HUES6 (cell line): Measurements from ENCODE around the gene RIPOR2.

ENCODE experiments used
- H3K27ac ChIP-seq: 2 replicates; pipeline ENCODE4 v1.7.0; 2013; ENCODE audit warnings: low read depth, mild to moderate bottlenecking, low read length, inconsistent platforms
- H3K27me3 ChIP-seq: 2 replicates; pipeline ENCODE4 v1.6.1; 2013; ENCODE audit warnings: low read length; ENCODE audit not compliant: control insufficient read depth, insufficient read depth
- H3K36me3 ChIP-seq: 2 replicates; pipeline ENCODE4 v1.6.1; 2013; ENCODE audit warnings: low read length; ENCODE audit not compliant: control insufficient read depth, insufficient read depth
- H3K4me1 ChIP-seq: 2 replicates; pipeline ENCODE4 v1.6.1; 2013; ENCODE audit warnings: low read length; ENCODE audit not compliant: control insufficient read depth, insufficient read depth
- H3K4me3 ChIP-seq: 2 replicates; pipeline ENCODE4 v1.5.1; 2013; ENCODE audit warnings: low read depth, low read length
- H3K9ac ChIP-seq: one replicate; pipeline ENCODE4 v1.6.1; 2013; ENCODE audit warnings: mild to moderate bottlenecking, low read length
- H3K9me3 ChIP-seq: 2 replicates; pipeline ENCODE4 v1.6.1; 2013; ENCODE audit warnings: low read depth, low read length; ENCODE audit not compliant: control insufficient read depth, insufficient read depth

RIPOR2 gene

GRCh38 chr6:24797596-24798216 is 138.1 kb downstream of the RIPOR2 start:
- Histone ChIP-seq H3K4me1 (peaks cover 10% of the 10 kb centered on the region), H3K4me3 (no peak overlapping the region), H3K9ac (no peak overlapping the region), H3K36me3 (no peaks in the 10 kb centered on the region), H3K27me3 (no peaks in the 10 kb centered on the region), H3K27ac (no peak overlapping the region), H3K9me3 (no peaks in the 10 kb centered on the region)

GRCh38 chr6:24796616-24797290 is 139.0 kb downstream of the RIPOR2 start:
- H3K9ac ChIP-seq: no peak overlapping the region
- no peaks in the 10 kb centered on the region for H3K9me3 ChIP-seq
- peaks cover 7% of the 10 kb centered on the region for H3K4me1 ChIP-seq
- no peak overlapping the region for H3K4me3 ChIP-seq
- H3K27ac ChIP-seq: no peak overlapping the region
- no peaks in the 10 kb centered on the region for H3K27me3 ChIP-seq
- no peaks in the 10 kb centered on the region for H3K36me3 ChIP-seq

DNA sequence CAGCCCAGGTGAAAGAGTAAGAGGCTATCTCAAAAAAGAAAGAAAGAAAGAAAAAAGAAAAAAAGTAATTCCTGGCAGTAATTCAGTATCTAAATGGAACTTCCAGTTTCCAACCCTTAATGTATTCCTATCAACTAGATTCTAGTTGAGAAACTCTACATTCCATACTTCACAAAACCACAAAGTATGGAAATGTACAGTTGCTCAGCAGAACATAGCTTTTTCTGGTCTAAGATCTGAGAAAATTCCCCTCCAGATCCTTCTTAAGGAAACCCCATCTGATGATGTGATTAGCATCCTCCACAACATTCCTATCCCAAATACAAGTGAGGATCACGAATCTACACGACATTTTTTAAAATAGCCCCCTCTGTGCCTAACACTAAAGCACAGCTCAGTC is 140.7 kb downstream of the RIPOR2 start:
- Histone ChIP-seq H3K9ac (no peak overlapping the region), H3K9me3 (no peaks in the 10 kb centered on the region), H3K4me3 (no peak overlapping the region), H3K36me3 (no peaks in the 10 kb centered on the region), H3K4me1 (peaks cover 7% of the 10 kb centered on the region), H3K27me3 (no peaks in the 10 kb centered on the region), H3K27ac (no peak overlapping the region)

- peaks cover 57% of the 10 kb centered on the region for H3K36me3 ChIP-seq
- no peak overlapping the region for H3K9ac ChIP-seq
- no peaks in the 10 kb centered on the region for H3K4me1 ChIP-seq
- H3K4me3 ChIP-seq: no peak overlapping the region
- no peaks in the 10 kb centered on the region for H3K9me3 ChIP-seq
- H3K27ac ChIP-seq: no peak overlapping the region
- no peaks in the 10 kb centered on the region for H3K27me3 ChIP-seq
These were observed 147.6 kb downstream of the RIPOR2 start for GRCh38 chr6:24788031-24788665.

GRCh38 chr6:24780206-24780605 is 155.6 kb downstream of the RIPOR2 start:
- no peak overlapping the region for H3K4me3 ChIP-seq
- no peak overlapping the region for H3K27ac ChIP-seq
- no peaks in the 10 kb centered on the region for H3K9me3 ChIP-seq
- no peaks in the 10 kb centered on the region for H3K27me3 ChIP-seq
- no peak overlapping the region for H3K9ac ChIP-seq
- peaks cover 6% of the 10 kb centered on the region; the same call in 1 of the 2 replicates for H3K4me1 ChIP-seq
- peaks cover 70% of the 10 kb centered on the region for H3K36me3 ChIP-seq

DNA sequence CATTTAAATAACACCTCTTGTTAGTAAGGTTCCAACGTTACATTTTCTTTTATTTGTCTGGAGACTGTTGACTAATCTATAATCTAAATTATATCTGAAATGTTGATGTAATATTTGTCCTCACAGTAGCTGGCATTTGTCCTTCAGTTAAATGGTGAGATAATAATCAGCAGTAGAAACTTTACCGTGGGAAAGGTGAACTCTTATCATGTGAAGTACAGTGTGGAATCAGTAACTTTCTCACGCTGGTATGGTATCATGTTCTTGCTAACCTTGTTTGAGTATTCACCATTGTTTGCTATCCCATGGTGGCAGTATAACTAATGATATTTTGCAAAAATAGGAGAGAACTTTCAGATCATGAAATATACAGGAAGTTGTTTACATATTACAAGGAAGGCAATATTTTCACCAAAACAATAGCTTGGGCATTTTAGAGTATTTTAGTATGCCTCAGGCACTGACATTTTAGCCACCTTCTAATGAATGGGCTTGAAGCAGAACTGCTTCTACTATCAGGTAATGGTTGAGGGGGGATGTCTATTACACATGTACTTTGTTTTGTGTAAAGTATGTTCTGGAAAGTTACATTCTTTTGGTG is 156.2 kb downstream of the RIPOR2 start:
- Histone ChIP-seq H3K27me3 (no peaks in the 10 kb centered on the region), H3K9me3 (no peaks in the 10 kb centered on the region), H3K4me1 (peaks cover 6% of the 10 kb centered on the region; the same call in 1 of the 2 replicates), H3K4me3 (no peak overlapping the region), H3K36me3 (peaks cover 65% of the 10 kb centered on the region), H3K27ac (no peak overlapping the region), H3K9ac (no peak overlapping the region)

GRCh38 chr6:24778878-24779277 is 156.9 kb downstream of the RIPOR2 start:
- peaks cover 59% of the 10 kb centered on the region for H3K36me3 ChIP-seq
- H3K4me1 ChIP-seq: peaks cover 6% of the 10 kb centered on the region; the same call in 1 of the 2 replicates
- no peaks in the 10 kb centered on the region for H3K9me3 ChIP-seq
- no peaks in the 10 kb centered on the region for H3K27me3 ChIP-seq
- no peak overlapping the region for H3K9ac ChIP-seq
- no peak overlapping the region for H3K27ac ChIP-seq
- no peak overlapping the region for H3K4me3 ChIP-seq

DNA sequence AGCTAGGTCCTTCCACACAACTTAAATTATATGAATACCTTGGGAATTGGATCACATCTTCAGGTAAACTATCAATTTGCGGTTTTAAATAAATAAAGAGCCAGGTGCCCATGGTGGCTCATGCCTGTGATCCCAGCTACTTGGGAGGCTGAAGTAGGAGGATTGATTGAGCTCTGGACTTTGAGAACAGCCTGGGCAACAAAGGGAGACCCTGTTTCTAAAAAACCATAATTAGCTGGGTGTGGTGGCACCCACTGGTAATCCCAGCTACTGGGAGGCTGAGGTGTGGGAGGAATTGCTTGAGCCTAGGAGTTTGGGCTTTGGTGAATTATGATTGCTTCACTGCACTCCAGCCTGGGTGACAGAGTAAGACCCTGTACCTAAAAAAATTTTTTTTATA is 157.6 kb downstream of the RIPOR2 start:
- peaks cover 6% of the 10 kb centered on the region; the same call in 1 of the 2 replicates for H3K4me1 ChIP-seq
- no peaks in the 10 kb centered on the region for H3K9me3 ChIP-seq
- peak overlapping the region; percentile 97; the same call in 1 of the 2 replicates for H3K4me3 ChIP-seq
- H3K27me3 ChIP-seq: no peaks in the 10 kb centered on the region
- peaks cover 53% of the 10 kb centered on the region for H3K36me3 ChIP-seq
- no peak overlapping the region for H3K9ac ChIP-seq
- no peak overlapping the region for H3K27ac ChIP-seq

DNA sequence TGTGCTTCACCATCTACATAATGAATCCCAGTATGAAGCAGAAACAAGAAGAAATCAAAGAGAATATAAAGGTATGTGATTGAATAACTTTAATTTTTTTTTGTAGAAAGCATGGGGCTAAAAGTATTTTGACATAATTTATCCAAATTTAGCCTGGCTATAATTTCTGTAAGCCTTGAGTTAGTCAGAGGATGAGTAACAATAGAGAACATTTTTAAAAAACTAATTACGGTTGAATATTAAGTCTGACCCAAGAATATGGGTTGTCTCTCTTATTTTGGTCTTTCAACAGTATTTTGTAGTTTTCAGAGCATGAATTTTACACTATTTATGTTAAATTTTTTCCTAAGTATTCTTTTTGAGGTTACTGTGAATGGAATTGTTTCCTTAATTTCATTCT is 158.5 kb downstream of the RIPOR2 start:
- no peak overlapping the region for H3K27ac ChIP-seq
- no peak overlapping the region for H3K9ac ChIP-seq
- H3K27me3 ChIP-seq: no peaks in the 10 kb centered on the region
- H3K36me3 ChIP-seq: peaks cover 44% of the 10 kb centered on the region
- H3K4me1 ChIP-seq: peaks cover 6% of the 10 kb centered on the region; the same call in 1 of the 2 replicates
- H3K4me3 ChIP-seq: peak overlapping the region; percentile 97; the same call in 1 of the 2 replicates
- H3K9me3 ChIP-seq: no peaks in the 10 kb centered on the region

DNA sequence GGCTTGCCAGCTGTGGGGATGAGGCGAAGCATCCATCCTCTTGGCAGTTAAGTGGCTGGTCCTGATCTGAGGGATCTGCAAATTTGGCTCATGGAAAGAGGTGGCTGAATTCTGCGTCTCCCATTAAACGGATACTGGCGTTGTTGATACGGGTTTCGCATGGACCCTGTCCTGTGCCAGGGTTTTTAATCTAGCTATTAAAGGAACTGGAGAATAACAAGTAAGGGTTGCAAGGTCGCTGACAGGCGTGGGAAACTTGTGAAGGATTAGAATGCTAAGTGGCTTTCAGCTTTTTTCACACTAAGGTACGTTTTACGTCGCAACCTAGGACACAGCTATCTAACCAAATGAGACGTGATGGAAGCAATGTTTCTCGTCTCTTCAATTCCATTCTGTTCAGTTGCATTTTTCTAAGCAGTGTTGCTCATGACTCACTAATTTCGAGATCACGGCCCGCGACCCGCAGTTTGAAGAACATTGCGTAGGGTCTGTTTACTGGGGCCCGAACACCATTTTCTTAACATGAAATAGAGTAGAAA is 160.2 kb downstream of the RIPOR2 start:
- peak overlapping the region; percentile 97 for H3K4me3 ChIP-seq
- H3K27ac ChIP-seq: no peak overlapping the region; the same call in 1 of the 2 replicates
- no peaks in the 10 kb centered on the region for H3K27me3 ChIP-seq
- H3K9me3 ChIP-seq: no peaks in the 10 kb centered on the region
- peak overlapping the region; percentile 100 for H3K9ac ChIP-seq
- peaks cover 29% of the 10 kb centered on the region for H3K36me3 ChIP-seq
- H3K4me1 ChIP-seq: peaks cover 6% of the 10 kb centered on the region; the same call in 1 of the 2 replicates
